DOHH2 (cell line): ENCODE results near the gene NGEF.

ENCODE experiments used
- EZH2phosphoT487 ChIP-seq: fragments of 200-600 bp; sonication (generic); IDR thresholded peaks from 2 replicates; pipeline ENCODE4 v1.6.1; 2017; ENCODE audit warnings: borderline replicate concordance, mild to moderate bottlenecking, antibody characterized with exemption, low read length, moderate library complexity, mixed read lengths
- TF ChIP-seq, protein P1 (sequence below): fragments of 200-600 bp; sonication (generic); IDR thresholded peaks from one replicate; pipeline ENCODE4 v1.5.1; 2014; ENCODE audit warnings: antibody characterized with exemption, mild to moderate bottlenecking, low read depth, low read length; ENCODE audit not compliant: poor library complexity, severe bottlenecking

DNA sequence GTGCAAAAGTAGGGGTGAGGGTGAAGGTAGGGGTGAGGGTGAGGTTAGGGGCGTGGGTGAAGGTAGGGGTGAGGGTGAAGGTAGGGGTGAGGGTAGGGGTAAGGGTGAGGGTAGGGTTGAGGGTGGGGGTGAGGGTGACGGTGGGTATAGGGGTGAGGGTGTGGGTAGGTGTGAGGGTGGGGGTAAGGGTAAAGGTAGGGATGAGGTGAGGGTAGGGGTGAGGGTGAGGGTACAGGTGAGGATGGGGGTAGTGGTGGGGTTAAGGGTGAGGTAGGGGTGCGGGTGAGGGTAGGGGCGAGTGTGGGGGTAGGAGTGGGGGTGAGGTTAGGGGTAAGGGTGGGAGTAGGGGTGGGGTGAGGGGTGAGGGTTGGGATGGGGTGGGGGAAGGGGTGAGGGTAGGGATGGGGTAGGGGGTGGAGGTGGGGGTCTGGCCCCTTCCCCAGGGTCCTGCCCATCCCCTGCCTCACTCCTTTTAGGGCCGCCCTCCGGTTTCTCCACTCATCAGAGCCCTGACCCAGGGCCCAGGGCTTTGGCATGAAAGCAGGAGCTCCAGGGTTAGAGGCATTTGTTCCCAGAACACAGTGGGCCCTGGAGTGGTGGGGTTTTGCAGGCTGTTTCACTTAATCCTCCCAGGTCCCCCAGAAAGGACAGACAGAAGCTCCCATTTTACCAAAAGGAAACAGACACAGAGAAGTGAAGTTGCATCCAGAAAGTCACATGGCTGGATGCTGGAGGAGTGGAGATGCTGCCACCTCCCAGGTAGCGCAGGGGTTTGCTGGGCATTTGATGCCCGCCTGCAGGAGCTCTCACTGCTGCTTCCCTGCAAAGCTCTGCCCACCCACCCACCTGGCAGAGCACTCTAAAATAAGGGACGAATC lies 116.1 kb downstream of the NGEF start:
- no peak for TF ChIP-seq EZH2phosphoT487
- TF ChIP-seq, protein P1, sequence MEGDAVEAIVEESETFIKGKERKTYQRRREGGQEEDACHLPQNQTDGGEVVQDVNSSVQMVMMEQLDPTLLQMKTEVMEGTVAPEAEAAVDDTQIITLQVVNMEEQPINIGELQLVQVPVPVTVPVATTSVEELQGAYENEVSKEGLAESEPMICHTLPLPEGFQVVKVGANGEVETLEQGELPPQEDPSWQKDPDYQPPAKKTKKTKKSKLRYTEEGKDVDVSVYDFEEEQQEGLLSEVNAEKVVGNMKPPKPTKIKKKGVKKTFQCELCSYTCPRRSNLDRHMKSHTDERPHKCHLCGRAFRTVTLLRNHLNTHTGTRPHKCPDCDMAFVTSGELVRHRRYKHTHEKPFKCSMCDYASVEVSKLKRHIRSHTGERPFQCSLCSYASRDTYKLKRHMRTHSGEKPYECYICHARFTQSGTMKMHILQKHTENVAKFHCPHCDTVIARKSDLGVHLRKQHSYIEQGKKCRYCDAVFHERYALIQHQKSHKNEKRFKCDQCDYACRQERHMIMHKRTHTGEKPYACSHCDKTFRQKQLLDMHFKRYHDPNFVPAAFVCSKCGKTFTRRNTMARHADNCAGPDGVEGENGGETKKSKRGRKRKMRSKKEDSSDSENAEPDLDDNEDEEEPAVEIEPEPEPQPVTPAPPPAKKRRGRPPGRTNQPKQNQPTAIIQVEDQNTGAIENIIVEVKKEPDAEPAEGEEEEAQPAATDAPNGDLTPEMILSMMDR = no peak
